ENCODE measurements around the gene C19orf81.

GRCh38 chr19:50668879-50669278 is 19.6 kb downstream of the C19orf81 start:
- no peak for TF ChIP-seq CTCF (IDR thresholded peaks at IDR 0.05)
- no peak for TF ChIP-seq POLR2A (IDR thresholded peaks at IDR 0.05)
- no peak for TF ChIP-seq POLR2AphosphoS5 (IDR thresholded peaks at IDR 0.05; ENCODE audit: insufficient read depth in 1 of 2, low read depth in 1 of 2)

All from vagina (tissue), 2 donors.